ENCODE data around the gene SWI5.
A peak's percentile ranks its signal among the peaks of the same experiment; 100 is the strongest.

The SWI5 gene

GRCh38 chr9:128257086-128257825, 18.8 kb upstream of the SWI5 start:
- Mint-ChIP-seq H3K36me3 (ENCODE audit: low read depth) (peaks cover 21% of the 10 kb centered on the region), H3K9me3 (no peaks in the 10 kb centered on the region), H3K27ac (no peak overlapping the region), H3K27me3 (ENCODE audit: low read depth) (peaks cover 2% of the 10 kb centered on the region), H3K4me1 (ENCODE audit: low read depth) (no peaks in the 10 kb centered on the region), H3K4me3 (no peak overlapping the region)
- no peak for DNase-seq (ENCODE audit: low spot score)

- Mint-ChIP-seq H3K27ac (no peak overlapping the region), H3K9me3 (no peaks in the 10 kb centered on the region), H3K4me3 (no peak overlapping the region), H3K4me1 (ENCODE audit: low read depth) (no peaks in the 10 kb centered on the region), H3K27me3 (ENCODE audit: low read depth) (no peaks in the 10 kb centered on the region), H3K36me3 (ENCODE audit: low read depth) (peaks cover 22% of the 10 kb centered on the region)
- DNase-seq (ENCODE audit: low spot score) = no peak
Measured at GRCh38 chr9:128257907-128258306, 18.2 kb upstream of the SWI5 start.

DNA sequence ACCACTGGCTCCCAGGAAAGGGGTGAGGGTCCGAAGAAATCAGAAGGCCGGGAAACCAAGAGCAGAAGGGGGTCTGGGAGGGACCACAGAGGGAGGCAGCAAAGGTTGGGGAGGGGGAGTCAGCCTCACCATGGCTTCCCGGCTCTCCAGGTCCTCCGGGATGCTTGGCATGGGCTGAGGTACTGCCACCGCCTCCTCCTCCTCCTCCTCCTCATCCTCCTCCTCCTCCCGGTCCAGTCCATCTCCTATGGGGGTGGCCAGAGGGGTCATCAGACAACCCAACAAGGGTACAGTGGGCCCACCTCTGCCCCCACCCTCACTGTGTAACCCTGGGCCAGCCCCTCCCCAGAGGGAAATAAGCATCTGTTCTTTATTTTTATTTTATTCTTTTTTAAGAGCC, 17.8 kb upstream of the SWI5 start:
- no peaks in the 10 kb centered on the region for H3K4me1 Mint-ChIP-seq (ENCODE audit: low read depth)
- no peaks in the 10 kb centered on the region for H3K27me3 Mint-ChIP-seq (ENCODE audit: low read depth)
- peaks cover 22% of the 10 kb centered on the region for H3K36me3 Mint-ChIP-seq (ENCODE audit: low read depth)

GRCh38 chr9:128259156-128259555, 16.9 kb upstream of the SWI5 start:
- H3K4me3 Mint-ChIP-seq = no peak overlapping the region
- no peaks in the 10 kb centered on the region for H3K4me1 Mint-ChIP-seq (ENCODE audit: low read depth)
- H3K27me3 Mint-ChIP-seq (ENCODE audit: low read depth) = no peaks in the 10 kb centered on the region
- no peak overlapping the region for H3K27ac Mint-ChIP-seq
- DNase-seq (ENCODE audit: low spot score) = no peak
- H3K36me3 Mint-ChIP-seq (ENCODE audit: low read depth) = peaks cover 22% of the 10 kb centered on the region
- H3K9me3 Mint-ChIP-seq = no peaks in the 10 kb centered on the region

More for the DNA sequence above, 17.8 kb upstream of the SWI5 start:
- Mint-ChIP-seq H3K9me3 (no peaks in the 10 kb centered on the region), H3K4me3 (no peak overlapping the region), H3K27ac (no peak overlapping the region)
- no peak for DNase-seq (ENCODE audit: low spot score)

DNA sequence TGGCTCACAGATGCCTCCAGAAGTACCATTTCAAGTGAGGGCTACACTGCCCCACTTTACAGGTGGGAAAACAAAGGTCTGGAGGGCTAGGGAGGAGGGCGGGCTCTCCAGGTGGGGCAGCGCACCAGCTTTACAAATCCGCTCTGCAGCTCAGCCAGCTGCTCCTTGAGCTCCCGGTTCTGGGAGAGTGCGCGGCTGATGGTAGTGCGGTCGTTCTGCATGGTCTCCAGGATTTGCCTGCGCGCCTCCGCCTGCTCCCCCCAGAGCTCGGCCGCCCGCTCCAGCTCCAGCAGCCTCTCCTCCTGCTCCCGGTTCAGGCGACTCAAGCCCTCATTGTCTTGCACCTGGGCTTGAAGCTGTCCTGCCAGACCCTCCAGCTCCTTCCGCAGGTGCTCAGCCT, 15.7 kb upstream of the SWI5 start:
- Mint-ChIP-seq H3K9me3 (no peaks in the 10 kb centered on the region), H3K4me1 (ENCODE audit: low read depth) (no peaks in the 10 kb centered on the region), H3K36me3 (ENCODE audit: low read depth) (peaks cover 22% of the 10 kb centered on the region), H3K27ac (no peak overlapping the region), H3K27me3 (ENCODE audit: low read depth) (no peaks in the 10 kb centered on the region), H3K4me3 (no peak overlapping the region)
- no peak for DNase-seq (ENCODE audit: low spot score)

GRCh38 chr9:128262687-128263086, 13.4 kb upstream of the SWI5 start:
- no peak for DNase-seq (ENCODE audit: low spot score)
- H3K27me3 Mint-ChIP-seq (ENCODE audit: low read depth) = no peaks in the 10 kb centered on the region
- no peaks in the 10 kb centered on the region for H3K4me1 Mint-ChIP-seq (ENCODE audit: low read depth)
- no peaks in the 10 kb centered on the region for H3K9me3 Mint-ChIP-seq
- no peak overlapping the region for H3K4me3 Mint-ChIP-seq
- H3K27ac Mint-ChIP-seq = no peak overlapping the region
- H3K36me3 Mint-ChIP-seq (ENCODE audit: low read depth) = peaks cover 21% of the 10 kb centered on the region

DNA sequence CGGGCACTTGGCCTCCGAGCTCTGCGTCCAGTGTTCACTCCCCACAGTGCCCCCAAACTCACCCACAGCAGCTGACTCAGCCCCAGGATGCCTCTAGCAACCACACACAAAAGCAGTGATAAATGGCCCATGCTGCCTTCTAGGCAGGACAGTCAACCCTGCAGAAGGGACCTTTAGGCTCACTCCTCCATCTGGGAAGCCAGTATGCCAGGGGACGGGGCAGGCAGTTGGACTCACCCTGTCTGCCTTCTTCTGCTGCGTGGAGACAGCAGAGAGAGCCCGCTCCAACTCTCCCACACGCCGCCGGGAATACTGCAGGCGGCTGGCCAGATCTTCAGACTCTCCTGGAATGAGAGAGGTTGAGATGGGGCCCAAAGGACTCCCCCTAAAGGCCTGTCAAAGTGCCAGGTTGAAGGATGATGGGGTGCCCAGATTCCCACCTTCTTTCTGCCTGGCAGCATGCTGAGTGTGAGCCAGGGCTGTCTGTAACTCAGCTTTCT, 10.7 kb upstream of the SWI5 start:
- DNase-seq (ENCODE audit: low spot score) = no peak
- H3K4me3 Mint-ChIP-seq = no peak overlapping the region
- H3K4me1 Mint-ChIP-seq (ENCODE audit: low read depth) = no peaks in the 10 kb centered on the region
- H3K36me3 Mint-ChIP-seq (ENCODE audit: low read depth) = peaks cover 15% of the 10 kb centered on the region
- no peaks in the 10 kb centered on the region for H3K27me3 Mint-ChIP-seq (ENCODE audit: low read depth)
- no peak overlapping the region for H3K27ac Mint-ChIP-seq
- no peaks in the 10 kb centered on the region for H3K9me3 Mint-ChIP-seq

- H3K9me3 Mint-ChIP-seq = no peaks in the 10 kb centered on the region
- no peaks in the 10 kb centered on the region for H3K27me3 Mint-ChIP-seq (ENCODE audit: low read depth)
- H3K36me3 Mint-ChIP-seq (ENCODE audit: low read depth) = peaks cover 5% of the 10 kb centered on the region
- no peak overlapping the region for H3K4me3 Mint-ChIP-seq
- no peak for DNase-seq (ENCODE audit: low spot score)
- H3K27ac Mint-ChIP-seq = no peak overlapping the region
- H3K4me1 Mint-ChIP-seq (ENCODE audit: low read depth) = no peaks in the 10 kb centered on the region
Measured at GRCh38 chr9:128266868-128267590, 9.0 kb upstream of the SWI5 start.

DNA sequence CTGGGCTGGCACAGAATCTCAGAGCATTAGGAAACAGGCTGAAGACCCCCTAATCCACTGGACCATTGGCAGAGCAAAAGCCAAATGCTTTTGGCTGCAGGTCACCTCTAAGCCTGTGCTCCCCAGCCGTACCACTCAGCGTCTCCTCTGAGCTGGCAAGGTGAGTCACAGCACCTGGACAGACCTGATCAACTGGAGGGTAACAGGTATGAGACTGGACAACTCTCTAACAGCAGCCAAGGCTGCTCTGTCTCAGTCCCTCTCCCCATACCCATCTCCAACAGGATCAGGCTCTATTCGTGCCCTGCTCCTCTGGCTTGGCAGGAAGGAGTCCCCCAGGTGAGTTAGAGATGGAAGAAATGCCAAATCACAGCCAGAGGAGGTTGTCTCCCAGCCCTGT, 5.0 kb upstream of the SWI5 start:
- Mint-ChIP-seq H3K4me3 (no peak overlapping the region), H3K4me1 (ENCODE audit: low read depth) (peaks cover 14% of the 10 kb centered on the region), H3K27me3 (ENCODE audit: low read depth) (peaks cover 2% of the 10 kb centered on the region), H3K9me3 (no peaks in the 10 kb centered on the region), H3K36me3 (ENCODE audit: low read depth) (peaks cover 8% of the 10 kb centered on the region), H3K27ac (no peak overlapping the region)
- DNase-seq (ENCODE audit: low spot score) = no peak

- no peak overlapping the region for H3K27ac Mint-ChIP-seq
- H3K4me1 Mint-ChIP-seq (ENCODE audit: low read depth) = peaks cover 17% of the 10 kb centered on the region
- DNase-seq (ENCODE audit: low spot score) = no peak
- peaks cover 8% of the 10 kb centered on the region for H3K36me3 Mint-ChIP-seq (ENCODE audit: low read depth)
- H3K9me3 Mint-ChIP-seq = no peaks in the 10 kb centered on the region
- H3K27me3 Mint-ChIP-seq (ENCODE audit: low read depth) = peaks cover 2% of the 10 kb centered on the region
- no peak overlapping the region for H3K4me3 Mint-ChIP-seq
Measured at GRCh38 chr9:128271512-128271911, 4.6 kb upstream of the SWI5 start.

- Mint-ChIP-seq H3K36me3 (ENCODE audit: low read depth) (peaks cover 7% of the 10 kb centered on the region), H3K9me3 (no peaks in the 10 kb centered on the region), H3K4me1 (ENCODE audit: low read depth) (peaks cover 30% of the 10 kb centered on the region), H3K27me3 (ENCODE audit: low read depth) (peaks cover 2% of the 10 kb centered on the region), H3K4me3 (peak overlapping the region; percentile 95), H3K27ac (no peak overlapping the region)
- DNase-seq (ENCODE audit: low spot score) = no peak
Measured at GRCh38 chr9:128274245-128274644, 1.8 kb upstream of the SWI5 start.

- peaks cover 10% of the 10 kb centered on the region for H3K36me3 Mint-ChIP-seq (ENCODE audit: low read depth)
- no peaks in the 10 kb centered on the region for H3K9me3 Mint-ChIP-seq
- H3K4me1 Mint-ChIP-seq (ENCODE audit: low read depth) = peaks cover 38% of the 10 kb centered on the region
- peak within 1 kb of the TSS; percentile 93 for H3K27ac Mint-ChIP-seq
- peak within 1 kb of the TSS; percentile 95 for H3K4me3 Mint-ChIP-seq
- H3K27me3 Mint-ChIP-seq (ENCODE audit: low read depth) = peaks cover 2% of the 10 kb centered on the region
- DNase-seq (ENCODE audit: low spot score) = no peak
Measured at GRCh38 chr9:128275198-128276007, 673 bp upstream of the SWI5 start, which contains the start of gene GOLGA2. TSS of gene GOLGA2 (minus strand) at chr9:128276007. CDS start at chr9:128275976, 31 bp downstream.

DNA sequence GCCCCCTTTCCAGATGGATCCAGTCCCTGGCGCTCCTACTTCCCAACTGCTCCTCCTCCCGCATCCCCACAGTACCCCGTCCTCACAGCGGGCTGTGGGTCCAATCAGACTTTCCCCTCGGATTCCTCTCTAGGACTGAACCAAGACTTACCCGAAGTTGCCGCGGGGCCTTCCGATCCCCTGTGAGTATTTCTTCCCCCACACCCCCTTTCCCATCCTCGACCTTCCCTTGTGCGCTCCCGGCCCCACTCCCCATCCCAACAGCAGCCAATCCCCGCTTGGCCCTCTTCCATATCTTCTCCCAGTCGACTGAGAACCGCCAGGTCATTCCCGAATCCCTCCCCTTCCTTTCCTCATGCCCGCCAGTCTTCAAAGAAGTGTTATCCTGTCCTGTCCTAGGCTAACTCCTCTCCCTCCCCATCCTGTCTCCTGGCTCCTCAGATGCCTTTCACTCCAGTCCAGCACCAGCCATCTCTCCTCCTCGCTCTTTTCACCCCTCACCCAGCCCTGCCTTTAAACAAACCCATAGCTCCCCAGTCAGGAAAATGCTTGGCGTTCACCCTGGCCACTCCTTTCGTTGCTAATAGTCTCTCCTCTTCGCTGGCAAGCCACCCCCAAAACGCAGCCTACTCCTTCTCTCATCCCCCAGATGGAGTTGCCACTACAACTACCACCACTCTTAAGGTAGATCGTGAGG, 646 bp downstream of the SWI5 start:
- Mint-ChIP-seq H3K9me3 (no peaks in the 10 kb centered on the region), H3K4me1 (ENCODE audit: low read depth) (peaks cover 39% of the 10 kb centered on the region), H3K27ac (peak overlapping the region; percentile 93), H3K4me3 (peak overlapping the region; percentile 95), H3K36me3 (ENCODE audit: low read depth) (peaks cover 11% of the 10 kb centered on the region), H3K27me3 (ENCODE audit: low read depth) (peaks cover 2% of the 10 kb centered on the region)
- DNase-seq (ENCODE audit: low spot score) = no peak
